HT-29 (cell line): Measurements from ENCODE around the gene THOC7. TPM values are rescaled to one million over a fixed set of nuclear protein-coding genes. Genes with fewer than 3 reads are reported as not detected.

ENCODE experiments used
- small RNA-seq: library from RNA; depleted of rRNA; stranded (forward); fragments of <200 nt; gene quantifications from one replicate; pipeline ENCODE3, GENCODE V24; 2014
- total RNA-seq: library from RNA; depleted of rRNA; stranded (reverse); fragments of >200 nt; shearing (Covaris generic); gene quantifications from 2 replicates; pipeline ENCODE4 v1.2.3, GENCODE V29; 2014; rRNA removed

Gene THOC7
- total RNA-seq, 1 experiment from 2014 or later, result 25.6 TPM

Small RNA genes lying within 50 kb of the gene (small RNA-seq; reads per million reads assigned to genes)
- not detected for gene SCAANT1

Other genes starting within 250 kb of the THOC7 start
- gene SNTN, start 211.1 kb downstream of the THOC7 start, total RNA-seq, result not detected in 2 replicates
- gene C3orf49, start 44.5 kb downstream of the THOC7 start, total RNA-seq, result not detected in 2 replicates
- gene ATXN7, start 62 bp upstream of the THOC7 start, total RNA-seq, result 3.0 and 6.3 TPM in 2 replicates
- gene SCAANT1, start 48.6 kb upstream of the THOC7 start, total RNA-seq, result not detected in 2 replicates
- 58.1 and 61.8 TPM in 2 replicates for gene PSMD6, start 159.7 kb upstream of the THOC7 start, total RNA-seq